GM18517 (cell line): Measurements from ENCODE around the gene TUB.

Source experiments
- ATAC-seq: cut with Tn5 transposase; IDR thresholded peaks from one replicate; pipeline ENCODE4 v1.9.1; 2021; ENCODE audit warnings: mild to moderate bottlenecking, moderate library complexity; ENCODE audit not compliant: unreplicated experiment

TUB gene

GRCh38 chr11:8080674-8081590, at the start of gene TUB:
TUB (plus strand) TSS chr11:8081211; CDS start chr11:8081511, 300 bp downstream.
- no peak for ATAC-seq

GRCh38 chr11:8031248-8032115, 49.5 kb upstream of the TUB start:
- ATAC-seq, result no peak

DNA sequence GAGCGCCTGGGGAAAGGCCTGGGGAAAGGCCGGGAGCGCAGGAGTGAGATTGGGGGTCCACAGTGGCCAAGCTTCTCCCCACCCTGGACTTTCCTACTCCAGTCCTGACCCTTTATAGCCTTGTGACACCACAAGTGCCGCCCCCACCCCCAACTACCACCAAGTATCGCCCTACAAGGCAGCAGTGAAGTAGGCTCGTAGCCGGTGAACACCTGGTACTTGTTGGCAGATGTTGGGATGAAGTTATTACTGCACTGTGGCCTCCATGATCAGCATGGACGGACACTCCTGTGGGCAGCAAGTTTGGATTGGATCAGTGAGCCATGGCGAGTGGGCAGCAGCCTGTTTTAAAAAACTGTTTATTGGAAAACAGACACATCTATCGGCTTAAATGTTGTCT, 48.9 kb upstream of the TUB start:
- ATAC-seq, result no peak

- ATAC-seq, result no peak
Measured at GRCh38 chr11:8032576-8033304, 48.3 kb upstream of the TUB start.

- ATAC-seq, result no peak
Measured at GRCh38 chr11:8033305-8034105, 47.5 kb upstream of the TUB start.

GRCh38 chr11:8034106-8034585, 46.9 kb upstream of the TUB start:
- no peak for ATAC-seq

- ATAC-seq, result no peak
Measured at GRCh38 chr11:8034604-8035190, 46.3 kb upstream of the TUB start.

DNA sequence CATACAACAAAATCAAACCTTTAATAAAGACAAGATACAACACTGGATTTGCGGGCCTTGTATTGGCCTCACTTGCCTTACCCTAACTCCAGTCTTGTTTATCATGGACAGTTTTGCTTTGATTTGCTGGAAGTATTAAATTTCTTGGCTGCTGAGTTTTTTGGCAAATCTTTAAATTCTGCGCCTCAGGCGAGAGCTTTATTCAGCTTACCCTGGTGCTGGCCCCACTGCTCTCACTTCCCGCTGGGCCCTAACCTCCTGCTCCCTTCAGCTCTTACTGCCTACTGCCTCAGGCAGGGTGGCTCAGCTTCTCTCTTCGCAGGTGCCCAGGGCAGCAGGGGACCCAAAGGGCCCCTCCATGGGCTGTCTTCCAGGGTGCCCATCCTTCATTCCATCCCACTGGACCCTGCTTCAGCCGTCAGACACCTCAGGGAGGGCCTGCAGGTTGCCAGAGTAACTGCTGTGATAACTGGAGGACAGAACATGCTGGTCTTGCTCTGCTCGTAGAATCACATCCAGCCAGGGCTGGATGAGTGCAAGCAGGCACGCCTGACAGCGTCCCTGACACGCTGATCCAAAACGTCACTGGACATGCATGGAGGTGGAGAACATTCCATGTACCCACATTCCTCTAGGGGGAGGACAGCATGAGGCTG, 45.7 kb upstream of the TUB start:
- no peak for ATAC-seq

DNA sequence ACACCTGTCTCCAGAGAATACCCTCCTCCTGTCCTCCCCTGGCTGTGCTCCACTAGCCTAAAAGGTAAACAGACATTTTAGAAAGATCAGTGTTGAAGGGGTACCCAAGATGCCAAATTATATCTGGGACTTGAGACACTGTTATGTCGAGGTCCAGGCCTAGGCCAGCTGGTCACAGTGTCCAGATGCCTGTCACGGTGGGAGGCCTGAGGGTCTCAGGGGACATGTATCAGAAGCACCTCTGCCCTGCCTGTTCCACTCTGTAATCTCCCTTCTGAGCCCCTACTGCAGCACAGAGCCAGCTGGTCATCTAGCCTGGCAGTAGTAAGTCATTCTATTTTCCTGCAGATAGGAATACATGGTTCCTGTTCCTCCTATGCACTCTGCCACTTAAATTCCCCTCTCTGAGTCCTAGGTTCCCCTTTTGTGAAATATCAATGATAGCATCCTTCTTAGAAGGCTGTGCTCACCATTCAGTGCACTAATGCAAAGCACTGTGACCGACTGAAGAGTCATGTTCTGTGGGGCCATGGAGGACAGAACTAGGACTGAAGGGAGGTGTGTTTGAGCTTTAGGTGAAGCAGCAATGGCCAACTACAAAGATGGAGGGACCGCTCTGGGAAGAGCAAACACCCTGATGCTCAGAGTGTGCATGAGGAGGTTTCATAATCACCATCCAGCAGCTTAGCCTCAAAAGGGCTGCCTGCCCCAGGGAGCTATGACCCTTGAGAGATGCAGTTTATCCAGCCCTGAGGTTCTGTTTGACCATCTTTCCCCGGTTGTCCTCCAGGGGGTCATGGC, 44.8 kb upstream of the TUB start:
- no peak for ATAC-seq

GRCh38 chr11:8036986-8037385, 44.0 kb upstream of the TUB start:
- no peak for ATAC-seq

DNA sequence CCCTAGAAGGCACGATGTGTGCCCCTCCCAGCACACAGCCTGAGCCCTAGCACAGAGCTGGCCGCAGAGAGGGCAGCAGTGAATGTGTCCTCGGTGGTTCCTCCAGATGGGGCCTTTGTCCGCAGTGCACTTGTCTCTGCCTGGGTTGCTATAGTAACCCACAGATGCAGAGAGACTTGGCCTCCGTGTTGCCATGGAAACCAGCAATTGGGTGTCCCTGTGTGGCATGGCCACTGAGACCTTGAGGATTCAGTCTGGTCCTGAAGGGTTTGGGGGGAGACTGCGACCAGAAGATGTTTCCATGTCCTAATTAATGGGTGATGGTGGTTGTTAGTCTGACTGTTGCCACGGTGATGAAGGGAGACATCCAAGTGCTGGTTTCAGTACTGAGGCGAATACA, 42.6 kb upstream of the TUB start:
- no peak for ATAC-seq

DNA sequence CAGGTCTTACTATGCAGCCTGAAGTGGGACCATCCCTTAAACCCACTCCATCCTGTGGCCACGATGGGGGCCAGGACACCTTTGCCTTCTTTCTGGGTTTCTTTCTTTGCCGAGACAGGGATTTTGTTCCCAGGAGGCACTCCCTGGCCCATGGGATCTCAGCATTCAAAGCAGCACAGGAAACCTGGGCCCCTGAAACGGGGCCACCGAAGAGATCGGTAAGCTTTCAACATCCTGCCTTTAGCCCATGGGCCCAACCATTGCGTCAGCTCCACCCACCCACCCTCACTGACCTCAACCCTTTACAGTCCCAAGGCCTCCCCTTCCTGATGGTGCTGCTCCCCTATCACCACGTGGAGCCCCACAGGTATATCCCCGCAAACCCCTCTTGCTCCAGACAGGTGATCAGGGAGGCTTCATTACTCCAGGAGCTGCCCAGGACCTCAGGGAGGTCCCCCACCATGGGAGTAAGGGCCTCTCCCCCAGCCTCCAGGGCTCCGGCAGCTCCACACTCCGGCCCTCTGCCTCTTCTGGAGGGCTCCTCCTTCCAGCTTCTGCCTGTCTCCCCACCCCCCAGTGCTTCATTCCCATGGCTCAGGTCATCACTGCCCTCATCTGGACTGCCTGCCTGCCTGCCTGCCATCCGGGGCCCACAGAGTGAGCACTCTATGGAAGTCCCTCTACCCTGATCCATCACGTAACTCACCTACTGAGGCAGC, 42.0 kb upstream of the TUB start:
- no peak for ATAC-seq

DNA sequence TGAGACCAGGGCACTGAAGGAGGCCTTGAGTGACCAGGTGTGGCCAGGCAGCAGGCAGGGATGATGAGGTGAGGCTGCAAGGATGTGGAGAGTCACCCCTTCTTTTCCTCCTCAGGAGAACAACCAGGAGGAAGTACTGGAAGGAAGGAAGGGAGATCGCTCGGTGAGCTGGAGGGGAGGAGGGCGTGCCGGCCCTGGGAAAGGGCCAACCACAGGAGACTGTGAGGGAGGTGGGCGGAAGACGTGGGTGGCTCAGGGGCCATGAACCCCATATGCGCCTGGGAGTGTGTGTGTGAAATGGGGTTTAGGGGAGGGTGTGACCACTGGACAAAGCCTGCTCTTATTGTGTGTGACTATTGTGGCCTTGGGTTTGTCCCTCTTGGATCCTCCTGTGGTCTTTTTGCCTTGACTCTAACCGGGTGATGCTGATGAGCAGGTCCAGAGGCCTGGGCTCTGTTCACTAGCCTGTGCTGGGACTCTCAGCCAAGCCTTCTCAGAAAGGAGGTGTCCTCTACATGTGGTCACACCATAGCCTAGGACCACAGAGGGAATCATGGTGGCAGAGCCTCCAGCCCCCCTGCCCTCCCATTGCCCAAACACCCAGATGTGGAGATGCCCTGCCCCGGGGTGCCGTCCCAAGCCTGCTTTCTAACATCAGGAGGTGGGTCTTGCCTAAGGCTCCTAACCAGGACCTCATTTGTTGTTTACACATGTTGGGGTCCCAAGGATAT, 41.3 kb upstream of the TUB start:
- ATAC-seq, result no peak

GRCh38 chr11:8040261-8040920, 40.6 kb upstream of the TUB start:
- ATAC-seq, result no peak

DNA sequence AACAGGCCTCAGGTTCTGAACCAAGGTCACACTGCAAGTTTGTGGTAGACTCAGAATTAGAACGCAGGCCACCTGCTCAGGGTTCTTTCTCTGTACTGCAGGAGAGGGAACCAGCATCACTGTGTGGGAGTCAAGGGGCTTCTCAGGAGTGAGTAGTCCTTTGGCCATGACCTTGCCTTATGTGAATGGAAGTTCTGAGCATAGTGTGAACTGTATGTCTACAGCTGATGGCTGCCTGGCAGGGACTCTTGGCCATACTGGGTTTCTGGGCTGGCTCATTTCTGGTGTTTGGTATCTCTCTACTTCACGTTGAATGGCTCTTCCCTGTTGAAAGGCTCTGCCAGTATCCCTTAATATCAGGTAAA, 40.1 kb upstream of the TUB start:
- no peak for ATAC-seq

DNA sequence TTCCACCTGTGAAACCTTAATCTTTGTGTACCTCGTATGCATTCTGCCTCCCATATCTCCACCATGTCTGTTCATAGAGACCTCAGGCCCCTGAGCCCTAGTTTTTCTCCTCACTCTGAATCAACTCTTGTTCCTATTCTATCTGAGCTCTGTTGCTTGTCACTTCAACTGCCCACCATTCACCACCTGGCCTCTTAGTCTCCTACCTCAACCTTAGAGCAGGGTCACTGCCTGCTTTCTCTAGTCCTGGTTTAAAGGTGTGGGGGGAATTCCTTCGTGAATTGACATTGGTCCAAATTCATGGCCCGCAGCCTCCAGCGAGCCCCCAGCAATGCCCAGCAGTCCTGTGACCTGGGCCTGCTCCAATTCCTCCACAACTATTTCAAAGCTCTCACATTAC, 39.4 kb upstream of the TUB start:
- no peak for ATAC-seq

GRCh38 chr11:8043756-8044155, 37.3 kb upstream of the TUB start:
- no peak for ATAC-seq
